ENCODE measurements around the gene HMX3.

Gene HMX3

DNA sequence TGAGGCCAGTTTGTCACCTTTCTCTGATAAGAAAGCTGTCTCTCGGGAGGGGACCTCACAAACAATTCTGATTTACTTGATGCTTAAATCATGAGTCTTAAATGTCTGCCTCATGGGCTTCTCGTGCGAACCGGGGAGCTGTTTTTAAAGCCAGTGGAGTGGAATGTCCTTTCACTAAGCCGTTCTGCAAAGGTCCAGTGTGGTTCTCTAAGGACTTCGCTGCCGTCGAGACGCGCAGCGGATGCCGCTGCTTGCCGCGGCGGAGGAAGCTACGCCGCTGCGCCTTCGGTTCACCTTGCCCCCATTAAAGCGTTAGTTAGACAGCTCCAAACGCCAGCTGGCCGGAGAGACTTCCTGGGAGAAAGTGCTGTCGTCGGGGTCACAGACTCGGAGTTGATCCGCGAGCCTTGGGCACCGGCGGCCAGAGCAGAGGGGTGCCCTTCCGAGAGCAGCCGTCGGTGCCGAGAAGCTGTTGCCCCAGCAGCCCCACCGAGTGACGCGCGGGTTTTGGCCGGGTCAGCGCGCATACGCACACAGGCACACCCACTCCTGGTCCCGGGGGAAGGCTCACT is 1.3 kb upstream of the HMX3 start:
- DNase-seq (ENCODE audit: low read depth): no peak

DNA sequence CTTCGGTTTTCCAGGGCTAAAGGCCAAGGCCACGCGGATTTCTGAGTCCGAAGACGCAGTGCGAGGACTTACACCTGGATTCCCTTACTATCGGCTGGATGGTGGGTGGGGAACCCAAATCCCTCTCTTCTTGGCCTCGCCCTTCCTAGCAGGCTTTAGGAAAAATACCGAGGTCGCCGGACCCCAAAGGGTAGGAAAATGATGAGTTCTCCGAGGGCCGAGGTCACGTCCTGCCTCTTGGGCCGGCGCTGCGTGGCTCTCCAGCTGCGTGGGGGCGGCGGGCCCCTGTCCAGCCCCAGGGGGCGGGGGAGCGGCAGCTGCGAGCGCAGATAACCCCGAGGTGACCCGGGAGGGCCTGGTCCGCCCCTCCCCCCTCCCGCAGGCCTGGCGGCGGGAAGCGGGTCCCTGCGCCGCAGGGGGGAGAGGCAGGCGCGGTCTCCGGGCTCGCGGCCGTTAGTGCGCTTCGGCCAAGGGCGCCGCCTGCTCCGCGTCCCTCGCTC is 805 bp upstream of the HMX3 start:
- DNase-seq (ENCODE audit: low read depth): no peak

GRCh38 chr10:123136221-123136805 is 543 bp downstream of the HMX3 start:
- DNase-seq (ENCODE audit: low read depth): no peak

- DNase-seq (ENCODE audit: low read depth): no peak
Measured at GRCh38 chr10:123136806-123137642, 1.3 kb downstream of the HMX3 start.

GRCh38 chr10:123139165-123139520 is 3.4 kb downstream of the HMX3 start:
- no peak for DNase-seq (ENCODE audit: low read depth)

DNA sequence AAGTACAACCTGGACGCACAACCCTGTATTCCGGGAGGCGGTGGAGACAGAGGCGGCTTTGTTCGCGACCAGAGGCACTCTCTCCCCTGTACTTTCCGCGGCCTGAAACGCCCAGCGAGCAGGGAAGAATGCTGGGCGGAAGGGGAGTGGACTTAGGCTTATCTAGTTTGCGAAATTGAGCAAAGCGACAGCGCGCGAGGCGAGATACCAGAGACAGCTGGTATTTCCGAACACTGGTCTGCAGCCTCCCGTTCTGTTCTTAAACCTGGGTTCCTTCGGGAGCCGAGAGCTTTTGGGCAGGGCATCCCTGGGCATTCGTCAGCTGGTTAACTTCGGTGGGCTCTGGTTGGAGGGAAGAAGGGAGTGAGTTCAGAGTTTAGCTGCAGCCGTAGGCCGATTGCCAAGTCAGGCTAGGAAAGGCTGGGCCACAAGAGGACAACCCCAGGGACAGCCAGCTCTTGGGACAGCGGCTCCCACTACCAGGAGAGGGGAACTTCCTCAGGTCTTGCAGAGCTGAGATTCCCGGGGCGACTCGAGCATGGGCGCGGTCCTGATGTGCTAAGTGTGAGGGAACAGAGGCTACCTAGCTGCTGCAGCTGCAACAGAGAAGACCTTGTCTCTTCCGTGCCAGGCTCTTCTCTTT is 3.9 kb downstream of the HMX3 start:
- DNase-seq (ENCODE audit: low read depth): peak; percentile 46

DNA sequence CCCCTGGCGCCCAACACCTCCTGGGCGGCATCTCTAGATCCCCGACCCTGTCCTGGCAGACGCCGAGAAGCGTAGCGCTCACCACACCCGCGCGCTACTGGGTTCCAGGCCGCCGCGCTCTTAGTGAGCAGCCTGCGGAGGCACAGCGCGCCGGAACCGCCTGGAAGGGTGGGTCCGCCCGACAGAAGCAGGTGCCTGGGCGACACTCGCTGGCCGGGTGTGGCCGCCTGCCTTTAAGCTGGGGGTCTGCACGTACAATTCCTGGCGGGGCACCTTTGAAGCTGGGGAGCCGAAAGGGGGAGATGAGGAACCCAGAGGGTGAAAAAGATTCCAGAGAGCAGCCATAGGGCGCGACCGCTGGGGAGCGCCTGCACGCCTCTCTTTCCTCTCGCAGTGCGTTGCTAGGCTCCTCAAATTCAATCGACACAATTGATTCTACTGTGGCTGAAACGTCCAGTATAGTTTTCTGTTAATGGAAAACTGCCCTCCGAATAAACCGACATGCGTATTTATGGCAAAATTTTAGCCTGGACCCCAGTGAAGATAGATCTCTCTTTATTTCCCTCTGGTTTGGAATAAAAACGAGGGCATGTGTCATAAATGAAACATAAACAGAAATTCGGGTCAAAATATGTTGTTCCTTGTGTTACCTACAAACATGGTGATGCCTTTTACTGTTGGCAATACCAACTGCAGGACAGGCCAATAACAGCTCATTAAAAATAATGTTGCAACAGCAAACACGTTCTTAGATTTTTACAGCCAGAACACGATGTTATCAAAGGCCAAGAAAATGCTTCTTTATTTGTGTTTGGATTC is 4.6 kb downstream of the HMX3 start:
- DNase-seq (ENCODE audit: low read depth): no peak

DNA sequence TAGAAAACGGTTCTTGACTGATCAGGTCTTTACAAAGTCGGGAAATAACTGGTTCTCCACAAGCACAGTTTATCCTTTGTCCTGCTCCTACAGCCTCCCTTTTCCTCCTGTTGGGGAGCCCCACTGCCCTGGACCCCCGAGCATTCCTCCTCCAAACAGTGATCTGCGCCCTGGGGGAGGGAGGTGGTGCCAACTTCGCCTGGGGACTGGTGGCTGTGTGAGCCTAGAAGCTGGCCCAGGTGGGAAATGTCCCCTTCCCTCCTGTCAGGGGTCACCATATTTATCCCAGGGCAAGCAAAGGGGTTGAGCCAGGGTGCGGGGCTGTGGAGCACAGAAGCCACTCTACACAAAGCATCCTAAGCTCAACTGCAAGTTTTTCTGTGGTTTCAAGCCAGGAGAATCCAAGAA is 5.2 kb downstream of the HMX3 start:
- DNase-seq (ENCODE audit: low read depth): no peak

DNA sequence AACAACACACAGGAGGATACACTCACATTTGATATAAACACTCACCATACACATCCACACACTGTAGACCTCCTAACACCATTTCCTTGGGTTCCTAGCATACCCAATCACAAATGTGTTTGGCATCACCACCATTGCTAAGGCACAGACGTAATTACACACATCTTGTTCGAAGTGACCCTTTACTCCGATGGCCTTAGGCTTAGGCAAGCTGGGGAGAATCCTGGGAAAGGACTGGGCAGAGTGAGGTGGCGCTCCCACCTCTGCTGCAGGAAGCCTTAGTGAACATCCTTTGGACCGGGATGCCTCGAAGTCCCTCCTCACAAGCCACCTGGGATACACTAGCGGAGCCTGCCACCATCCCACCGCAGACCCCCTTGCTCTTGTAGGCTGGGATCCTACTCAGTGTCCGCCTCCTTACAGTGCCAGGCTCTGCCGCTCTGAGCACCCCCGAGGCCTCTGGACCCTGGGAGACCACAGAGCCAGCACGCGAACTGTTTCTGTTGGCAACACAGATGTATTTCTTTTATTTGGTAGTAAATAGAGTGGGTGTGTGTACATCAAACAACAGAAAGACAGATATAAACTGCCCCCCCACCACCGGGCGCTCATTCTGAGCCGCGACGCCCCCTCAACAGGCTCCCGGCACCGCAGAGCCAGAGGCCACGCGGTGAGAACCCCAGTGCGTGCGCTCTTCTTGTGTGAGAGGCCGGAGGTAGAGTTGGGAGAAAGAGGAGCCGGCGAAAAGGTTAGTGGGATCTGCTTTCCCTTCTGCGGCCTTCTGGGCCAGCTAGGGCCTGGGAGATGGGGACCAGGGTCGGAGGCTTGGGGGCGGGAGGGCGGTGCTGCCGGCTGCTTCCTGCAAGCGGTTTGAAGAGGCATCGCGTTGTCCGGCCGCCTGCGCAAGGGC is 6.3 kb downstream of the HMX3 start:
- DNase-seq (ENCODE audit: low read depth): no peak

DNA sequence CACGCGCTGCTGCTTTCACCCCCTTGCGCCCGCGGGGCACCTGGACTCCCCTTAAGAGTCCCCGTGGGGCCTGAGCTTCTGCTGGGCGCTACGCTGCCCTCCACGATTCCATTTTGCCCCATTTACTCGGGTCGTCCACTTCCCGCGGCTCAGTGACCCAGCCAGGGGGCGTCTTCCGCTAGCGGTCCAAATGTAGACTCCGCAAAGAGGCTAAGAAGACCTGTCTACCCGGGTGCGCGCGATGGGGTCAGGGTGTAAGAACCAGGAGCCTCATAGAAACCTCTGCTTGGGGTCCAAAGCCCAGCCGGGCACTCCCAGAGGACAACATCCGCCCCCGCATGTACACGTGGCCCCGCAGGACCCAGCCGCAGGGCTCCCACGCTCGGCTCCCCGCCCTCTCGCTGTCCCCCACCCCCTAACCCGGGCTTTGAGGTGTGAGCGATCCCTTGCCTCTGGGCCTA is 7.0 kb downstream of the HMX3 start:
- DNase-seq (ENCODE audit: low read depth): no peak

DNA sequence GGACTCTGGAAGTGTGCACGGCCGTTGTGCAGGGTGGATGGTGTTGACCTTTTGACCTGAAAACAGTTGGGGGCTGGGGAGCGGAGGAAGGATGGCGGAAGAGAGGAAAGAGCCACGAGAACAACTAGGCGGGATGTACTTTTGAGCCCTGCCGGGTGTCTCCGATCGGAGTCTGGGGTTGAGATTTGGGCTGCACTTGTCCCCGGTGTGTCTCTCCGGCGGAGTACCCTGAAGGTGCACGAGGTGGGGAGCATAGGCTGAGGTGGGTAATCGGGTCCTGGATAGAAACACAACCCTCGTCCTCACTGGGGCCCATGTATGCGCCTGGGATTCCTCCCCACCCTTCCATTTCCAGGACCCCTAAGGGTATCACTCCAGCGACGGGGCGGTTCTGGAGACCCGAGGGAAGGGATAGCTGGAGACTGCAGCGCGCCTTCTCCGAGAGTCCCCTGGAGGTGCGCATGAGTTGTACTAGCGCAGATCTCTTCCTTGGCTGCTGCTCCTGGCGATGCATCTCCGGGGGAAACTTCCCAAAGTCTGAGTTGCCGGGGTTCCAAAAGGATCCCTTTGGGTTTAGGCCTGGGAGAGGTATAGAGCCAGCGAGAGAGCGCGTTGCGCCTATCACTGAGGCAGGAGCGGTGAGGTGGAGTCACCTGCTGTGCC is 7.5 kb downstream of the HMX3 start:
- no peak for DNase-seq (ENCODE audit: low read depth)

DNA sequence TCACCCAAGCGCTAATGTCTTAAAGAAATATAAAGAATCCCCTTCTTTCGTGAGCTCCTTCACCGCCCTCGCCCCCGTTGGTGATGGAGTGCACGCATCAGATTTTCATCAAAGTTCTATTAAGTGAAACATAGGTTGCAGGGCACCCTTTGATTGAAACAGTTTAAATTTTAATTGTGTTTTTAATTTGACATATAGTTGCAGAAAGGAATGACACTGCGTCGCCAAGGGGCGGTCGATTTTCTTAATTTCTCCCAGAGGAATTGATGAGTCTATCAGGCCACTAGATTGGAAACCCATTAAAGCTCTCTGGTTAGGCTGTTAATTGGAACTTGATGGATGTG is 8.0 kb downstream of the HMX3 start:
- DNase-seq (ENCODE audit: low read depth): no peak

GRCh38 chr10:123144697-123145541 is 9.1 kb downstream of the HMX3 start:
- no peak for DNase-seq (ENCODE audit: low read depth)

- DNase-seq (ENCODE audit: low read depth): no peak
Measured at GRCh38 chr10:123145542-123146012, 9.8 kb downstream of the HMX3 start.

DNA sequence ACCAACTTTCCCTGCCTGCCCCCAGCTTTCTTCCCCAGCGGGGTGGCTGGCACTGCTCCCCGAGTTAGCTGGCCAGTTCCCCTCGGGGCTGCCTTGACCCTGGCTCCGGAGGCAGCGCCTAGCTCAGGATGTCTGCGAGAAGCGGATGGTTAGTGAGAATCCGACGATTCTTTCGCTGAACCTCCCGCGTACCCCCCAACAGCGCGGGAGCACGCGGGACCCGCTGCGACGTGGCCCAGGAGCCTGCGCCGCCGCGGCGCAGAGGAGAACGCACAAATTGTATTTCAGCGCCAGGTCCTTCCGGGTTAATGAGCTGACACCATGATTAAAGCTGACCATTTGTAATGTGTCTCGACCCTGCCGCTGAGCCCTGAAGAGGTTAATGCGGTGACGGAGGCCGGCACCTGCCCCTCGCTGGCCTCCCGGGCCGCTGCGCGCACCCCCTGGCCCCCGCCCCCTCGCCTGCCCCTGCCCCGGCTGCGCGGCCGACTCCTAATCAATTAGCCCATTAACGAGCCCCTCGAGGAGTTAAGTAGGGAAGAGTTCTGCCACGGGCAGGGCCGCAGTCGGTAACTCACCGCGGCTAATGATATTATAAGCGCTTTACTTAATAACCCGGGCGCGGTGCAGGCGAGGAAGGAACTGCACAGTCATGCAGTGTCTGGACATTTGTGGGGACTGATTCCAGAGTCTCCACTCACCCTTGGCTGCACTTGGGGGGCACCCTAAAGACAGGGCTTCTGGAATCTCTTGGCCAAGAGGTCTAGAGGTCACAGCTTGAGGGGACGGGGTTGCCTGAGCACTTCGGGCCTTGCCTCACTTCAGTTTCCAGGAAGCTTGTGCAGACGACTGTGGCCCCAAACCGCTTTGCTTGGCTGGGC is 10.5 kb downstream of the HMX3 start:
- DNase-seq (ENCODE audit: low read depth): no peak

- no peak for DNase-seq (ENCODE audit: low read depth)
Measured at GRCh38 chr10:123146894-123147634, 11.3 kb downstream of the HMX3 start.

GRCh38 chr10:123147635-123148413 is 12.1 kb downstream of the HMX3 start, which contains the start of gene HMX2:
HMX2 (plus strand) TSS chr10:123148136; CDS start chr10:123148379, 243 bp downstream.
- DNase-seq (ENCODE audit: low read depth): no peak

All from amniotic epithelial cell (primary cell).